ENCODE results near the gene MPZ.
A peak's percentile ranks its signal among the peaks of the same experiment; 100 is the strongest.

The MPZ gene

GRCh38 chr1:161305867-161306519 lies 3.8 kb downstream of the MPZ start:
- CTCF ChIA-PET = interaction anchor here (0.5 to 0.6 kb wide), 2 partner anchors 70 to 183 kb away, joined by 3 read pairs; no protein-coding TSS in a partner anchor
- TF ChIP-seq CTCF (conservative IDR thresholded peaks at IDR 0.05; ENCODE audit: low read depth) = no peak
- H3K27ac ChIP-seq = peak overlapping the region; percentile 16
- POLR2A ChIA-PET (ENCODE audit: low non-redundant PET) = no interaction called here
- peak; percentile 55 for DNase-seq (ENCODE audit: low spot score)

GRCh38 chr1:161304927-161305866 lies 4.6 kb downstream of the MPZ start:
- H3K27ac ChIP-seq = peak overlapping the region; percentile 16; the same call in 1 of the 2 replicates
- POLR2A ChIA-PET (ENCODE audit: low non-redundant PET) = no interaction called here
- no peak for TF ChIP-seq CTCF (conservative IDR thresholded peaks at IDR 0.05; ENCODE audit: low read depth)
- CTCF ChIA-PET = no interaction called here
- no peak for DNase-seq (ENCODE audit: low spot score)

- TF ChIP-seq CTCF (conservative IDR thresholded peaks at IDR 0.05; ENCODE audit: low read depth) = no peak
- DNase-seq (ENCODE audit: low spot score) = no peak
- ChIA-PET POLR2A (ENCODE audit: low non-redundant PET) (no interaction called here), CTCF (interaction anchor here (0.6 kb wide), 1 partner anchor 80 kb away, joined by 4 read pairs; no protein-coding TSS in a partner anchor)
- no peak overlapping the region for H3K27ac ChIP-seq
Observed at GRCh38 chr1:161300478-161300877, 9.3 kb downstream of the MPZ start.

GRCh38 chr1:161299347-161299746 lies 10.4 kb downstream of the MPZ start:
- no peak for DNase-seq (ENCODE audit: low spot score)
- TF ChIP-seq CTCF (conservative IDR thresholded peaks at IDR 0.05; ENCODE audit: low read depth) = no peak
- ChIA-PET CTCF (no interaction called here), POLR2A (ENCODE audit: low non-redundant PET) (no interaction called here)
- H3K27ac ChIP-seq = no peak overlapping the region

- ChIA-PET POLR2A (ENCODE audit: low non-redundant PET) (no interaction called here), CTCF (interaction anchor here (0.6 to 0.7 kb wide), 2 partner anchors 116 to 444 kb away, joined by 3 to 4 read pairs; no protein-coding TSS in a partner anchor)
- TF ChIP-seq CTCF (conservative IDR thresholded peaks at IDR 0.05; ENCODE audit: low read depth) = no peak
- DNase-seq (ENCODE audit: low spot score) = no peak
- no peak overlapping the region for H3K27ac ChIP-seq
Observed at GRCh38 chr1:161298116-161298515, 11.7 kb downstream of the MPZ start.

- POLR2A ChIA-PET (ENCODE audit: low non-redundant PET) = no interaction called here
Observed at GRCh38 chr1:161297415-161297814, 12.4 kb downstream of the MPZ start.

More at GRCh38 chr1:161297415-161297814, 12.4 kb downstream of the MPZ start:
- CTCF ChIA-PET = no interaction called here
- no peak overlapping the region for H3K27ac ChIP-seq
- TF ChIP-seq CTCF (conservative IDR thresholded peaks at IDR 0.05; ENCODE audit: low read depth) = no peak
- DNase-seq (ENCODE audit: low spot score) = no peak
